Motor neuron (in vitro differentiated cells): ENCODE results near the gene PKDCC. TPM values are rescaled to one million over a fixed set of nuclear protein-coding genes. Genes with fewer than 3 reads are reported as not detected.
A peak's percentile ranks its signal among the peaks of the same experiment; 100 is the strongest.
"Not testable (repeated sequence)": the region's sequence is repeated elsewhere in the genome, so short reads cannot be mapped to it uniquely, and the experiment has no call there.

Experiments
- ATAC-seq, 8 experiments: fragments of 200-7000 bp; cut with Tn5 transposase; replicated peaks in 6 of 8; 2 replicates each; pipeline ENCODE4 v1.8.0; 2021; ENCODE audit warnings: mild to moderate bottlenecking in 8 of 8, moderate library complexity in 8 of 8
- H3K27ac ChIP-seq, 2 donors: fragments of 250-450 bp; sonication (Bioruptor Pico); 2 replicates each; pipeline ENCODE4 v1.9.0; 2021; ENCODE audit warnings: antibody characterized with exemption in 2 of 2, mild to moderate bottlenecking in 2 of 2, moderate library complexity in 1 of 2
- H3K4me1 ChIP-seq, 2 donors: fragments of 250-450 bp; sonication (Bioruptor Pico); replicated peaks in 1 of 2; 2 replicates each; pipeline ENCODE4 v1.6.1; 2021; ENCODE audit warnings: antibody characterized with exemption in 2 of 2, mild to moderate bottlenecking in 2 of 2, moderate library complexity in 1 of 2
- H3K4me3 ChIP-seq, 5 donors: fragments of 250-450 bp; sonication (Bioruptor Pico); 2 replicates each; pipeline ENCODE4 v1.9.0; 2021; ENCODE audit warnings: antibody characterized with exemption in 5 of 5, mild to moderate bottlenecking in 5 of 5, moderate library complexity in 4 of 5
- WGBS, 10 experiments: fragments of 450-650 bp; shearing (Covaris generic); methylation state at CpG; one replicate each; pipeline ENCODE4 v1.0.0; 2022; 5-methylcytosine and 5-hydroxymethylcytosine counted together
- in situ Hi-C, 9 experiments: fragments of 400-800 bp; cut with MboI; loops; one replicate each; pipeline ENCODE4 v1.15.0; 2021; ENCODE audit warnings: low sequenced_read_pairs in 9 of 9, low pct_unique_long_range_greater_than_20kb in 2 of 9; ENCODE audit not compliant: unreplicated experiment in 9 of 9
- total RNA-seq, 8 experiments: library from RNA; unstranded; fragments of 300-600 nt; gene quantifications; 2 replicates each; pipeline versions ENCODE4 v1.2.3 to v1.2.4, GENCODE V29; 2022

PKDCC gene
- total RNA-seq, 8 experiments from 2014 or later, result 5.2 to 140 (median 17.3) TPM

- in situ Hi-C loops, H3K4me3 ChIP-seq, H3K27ac ChIP-seq: not testable (repeated sequence)
- ATAC-seq, result peak in 3 of 8 experiments; percentile 26 to 75 (median 61)
- peaks cover 19% of the 10 kb centered on the region in 2 donors for H3K4me1 ChIP-seq
- whole genome bisulfite sequencing, 10 experiments, result 70 to 100% (median 82%) methylated on average over 1 to 6 of the region's 6 CpGs
Measured at GRCh38 chr2:42034096-42034495, 13.7 kb upstream of the PKDCC start.

- WGBS, 10 experiments, result 44 to 100% (median 80%) methylated on average over 1 to 3 of the region's 5 CpGs; no CpG with 5 or more reads in 3 of the 10 experiments
- ATAC-seq, result peak in 2 of 8 experiments; percentile 89 to 98
- no peak overlapping the region for H3K4me3 ChIP-seq
- peaks cover 10% of the 10 kb centered on the region in 2 donors for H3K4me1 ChIP-seq
- no peak overlapping the region for H3K27ac ChIP-seq
- in situ Hi-C loops, result no loop called here
Measured at GRCh38 chr2:42035241-42035640, 12.6 kb upstream of the PKDCC start.

GRCh38 chr2:42036413-42036812 is 11.4 kb upstream of the PKDCC start:
- H3K4me3 ChIP-seq, result no peak overlapping the region
- no peak overlapping the region for H3K27ac ChIP-seq
- 20 to 100% (median 82%) methylated on average over 1 to 6 of the region's 7 CpGs for WGBS, 10 experiments
- in situ Hi-C loops, result no loop called here
- ATAC-seq, result no peak
- H3K4me1 ChIP-seq, result peaks cover 3% of the 10 kb centered on the region in 2 donors

GRCh38 chr2:42036940-42037339 is 10.9 kb upstream of the PKDCC start:
- Histone ChIP-seq H3K27ac (no peak overlapping the region), H3K4me1 (peaks cover 3% of the 10 kb centered on the region in 2 donors), H3K4me3 (no peak overlapping the region)
- WGBS, 10 experiments, result 13 to 100% (median 93%) methylated on average over 1 to 7 of the region's 8 CpGs
- no peak for ATAC-seq
- in situ Hi-C loops, result no loop called here

- H3K4me1 ChIP-seq, result peaks cover 9 to 10% of the 10 kb centered on the region in 2 donors
- no peak overlapping the region for H3K4me3 ChIP-seq
- no peak for ATAC-seq
- in situ Hi-C loops, result no loop called here
- no peak overlapping the region for H3K27ac ChIP-seq
- 17 to 70% (median 60%) methylated on average over 2 to 9 of the region's 9 CpGs for WGBS, 10 experiments
Measured at GRCh38 chr2:42040643-42041278, 7.1 kb upstream of the PKDCC start.

- 18 to 88% (median 60%) methylated on average over 1 to 6 of the region's 7 CpGs; no CpG with 5 or more reads in 1 of the 10 experiments for WGBS, 10 experiments
- no peak overlapping the region for H3K27ac ChIP-seq
- no peak overlapping the region for H3K4me3 ChIP-seq
- in situ Hi-C loops, result no loop called here
- H3K4me1 ChIP-seq, result peaks cover 17 to 18% of the 10 kb centered on the region in 2 donors
- ATAC-seq, result no peak
Measured at GRCh38 chr2:42041377-42042127, 6.3 kb upstream of the PKDCC start.

- WGBS, 10 experiments, result 0 to 94% (median 77%) methylated on average over 1 to 7 of the region's 11 CpGs; no CpG with 5 or more reads in 1 of the 10 experiments
- Histone ChIP-seq H3K4me1 (peaks cover 19 to 20% of the 10 kb centered on the region in 2 donors), H3K4me3 (no peak overlapping the region), H3K27ac (no peak overlapping the region)
- no peak for ATAC-seq
- in situ Hi-C loops, result no loop called here
Measured at GRCh38 chr2:42042631-42043355, 5.0 kb upstream of the PKDCC start.

- in situ Hi-C loops, result no loop called here
- WGBS, 10 experiments, result 50 to 100% (median 80%) methylated on average over 1 to 3 of the region's 3 CpGs; no CpG with 5 or more reads in 3 of the 10 experiments
- H3K27ac ChIP-seq, result no peak overlapping the region
- ATAC-seq, result no peak
- H3K4me1 ChIP-seq, result peaks cover 19 to 20% of the 10 kb centered on the region in 2 donors
- H3K4me3 ChIP-seq, result no peak overlapping the region
Measured at GRCh38 chr2:42043789-42044394, 3.9 kb upstream of the PKDCC start.

GRCh38 chr2:42044939-42045338 is 2.9 kb upstream of the PKDCC start:
- H3K4me3 ChIP-seq, result no peak overlapping the region
- H3K27ac ChIP-seq, result no peak overlapping the region
- ATAC-seq, result no peak
- H3K4me1 ChIP-seq, result peaks cover 23 to 26% of the 10 kb centered on the region in 2 donors
- 60 to 100% (median 90%) methylated on average over 1 of the region's 1 CpG; no CpG with 5 or more reads in 6 of the 10 experiments for WGBS, 10 experiments
- in situ Hi-C loops, result no loop called here

GRCh38 chr2:42045352-42045751 is 2.5 kb upstream of the PKDCC start:
- WGBS, 10 experiments, result 30 to 94% (median 80%) methylated on average over 1 to 3 of the region's 3 CpGs; no CpG with 5 or more reads in 3 of the 10 experiments
- in situ Hi-C loops, result no loop called here
- no peak overlapping the region for H3K27ac ChIP-seq
- peaks cover 25 to 30% of the 10 kb centered on the region in 2 donors for H3K4me1 ChIP-seq
- no peak for ATAC-seq
- no peak overlapping the region for H3K4me3 ChIP-seq

- peak overlapping the region; percentile 81 to 96 (median 87) for H3K4me3 ChIP-seq
- ATAC-seq, result peak in 2 of 8 experiments; percentile 7 to 12
- peaks cover 32 to 36% of the 10 kb centered on the region in 2 donors for H3K4me1 ChIP-seq
- H3K27ac ChIP-seq, result peak overlapping the region in 1 of 2 donors; percentile 89
- in situ Hi-C loops, result no loop called here
- WGBS, 10 experiments, result 0 to 73% (median 28%) methylated on average over 1 to 8 of the region's 12 CpGs; no CpG with 5 or more reads in 2 of the 10 experiments
Measured at GRCh38 chr2:42045848-42046748, 1.7 kb upstream of the PKDCC start.
